T-cell (primary cell): Measurements from ENCODE around the gene NECAB2. TPM values are rescaled to one million over a fixed set of nuclear protein-coding genes. Genes with fewer than 3 reads are reported as not detected.

ENCODE experiments used
- ATAC-seq, 4 experiments: fragments of 200-7000 bp in 3 of 4; fragments of 150-1000 bp in 1 of 4; cut with Tn5 transposase; replicated peaks in 1 of 4; 1 replicate in 3 of 4; 2 replicates in 1 of 4; pipeline ENCODE4 v1.10.0; 2021; ENCODE audit warnings: moderate library complexity in 3 of 4, mild to moderate bottlenecking in 2 of 4, moderate number of reproducible peaks in 1 of 4
- CTCF ChIA-PET, 2 donors: fragments of 300-600 bp; sonication (Branson Sonifier 250); formaldehyde crosslinking; loops; one replicate each; lab custom pipeline; 2022; ENCODE audit warnings: antibody characterized with exemption in 2 of 2; lab: Charles Lee
- POLR2A ChIA-PET, 2 donors: fragments of 300-600 bp; sonication (Branson Sonifier 250); formaldehyde crosslinking; loops; one replicate each; lab custom pipeline; 2022; ENCODE audit warnings: antibody characterized with exemption in 2 of 2; lab: Charles Lee
- DNase-seq, 35 experiments: peaks; one replicate each; pipeline versions ENCODE4 v3.0.0 to v3.0.0-alpha.2; 2013 to 2023
- H3K27ac ChIP-seq: one replicate; pipeline ENCODE4 v1.5.1; 2013; ENCODE audit warnings: low read length
- H3K27me3 ChIP-seq, 2 experiments: replicated peaks in 1 of 2; 1 replicate in 1 of 2; 2 replicates in 1 of 2; pipeline versions ENCODE4 v1.6.1 to v1.7.0; 2013; ENCODE audit warnings: low read length in 1 of 2, mixed read lengths in 1 of 2; ENCODE audit not compliant: control insufficient read depth in 2 of 2, insufficient read depth in 2 of 2; ENCODE audit errors: extremely low read depth in 1 of 2
- H3K36me3 ChIP-seq, 2 donors: 1 replicate in 1 of 2; 2 replicates in 1 of 2; pipeline versions ENCODE4 v1.6.1 to v1.7.0; 2013; ENCODE audit warnings: low read length in 1 of 2; ENCODE audit not compliant: control insufficient read depth in 2 of 2, insufficient read depth in 1 of 2; ENCODE audit errors: extremely low read depth in 1 of 2
- H3K4me1 ChIP-seq, 2 experiments: 1 replicate in 1 of 2; 2 replicates in 1 of 2; pipeline versions ENCODE4 v1.6.1 to v1.7.0; 2013; ENCODE audit warnings: low read length in 2 of 2, mixed read lengths in 1 of 2; ENCODE audit not compliant: insufficient read depth in 2 of 2, control insufficient read depth in 1 of 2; ENCODE audit errors: extremely low read depth in 1 of 2
- H3K4me3 ChIP-seq, 2 donors: 1 replicate in 1 of 2; 2 replicates in 1 of 2; pipeline versions ENCODE4 v1.5.1 to v1.7.0; 2013; ENCODE audit warnings: mild to moderate bottlenecking in 2 of 2, low read length in 1 of 2, moderate library complexity in 1 of 2; ENCODE audit not compliant: control insufficient read depth in 1 of 2; ENCODE audit errors: extremely low read depth in 1 of 2
- H3K9me3 ChIP-seq: 2 replicates; pipeline ENCODE4 v1.7.0; 2013
- H3K27ac Mint-ChIP-seq, 2 donors: one replicate each; pipeline ENCODE4 v1.8.0; 2020 to 2021; ENCODE audit warnings: mild to moderate bottlenecking in 2 of 2, mixed read lengths in 2 of 2
- H3K27me3 Mint-ChIP-seq, 2 donors: one replicate each; pipeline ENCODE4 v1.8.0; 2021 to 2022; ENCODE audit warnings: mixed read lengths in 2 of 2
- H3K36me3 Mint-ChIP-seq: one replicate; pipeline ENCODE4 v1.8.0; 2021; ENCODE audit warnings: mixed read lengths
- H3K4me1 Mint-ChIP-seq, 3 donors: one replicate each; pipeline ENCODE4 v1.8.0; 2020 to 2022; ENCODE audit warnings: mixed read lengths in 3 of 3, mild to moderate bottlenecking in 1 of 3
- H3K4me3 Mint-ChIP-seq, 3 donors: one replicate each; pipeline ENCODE4 v1.8.0; 2020 to 2022; ENCODE audit warnings: mild to moderate bottlenecking in 3 of 3, mixed read lengths in 3 of 3, moderate library complexity in 3 of 3
- H3K9me3 Mint-ChIP-seq, 3 donors: one replicate each; pipeline ENCODE4 v1.8.0; 2020 to 2022; ENCODE audit warnings: mixed read lengths in 3 of 3
- WGBS: methylation state at CpG from one replicate; pipeline ENCODE4 v1.1.5; 2013; ENCODE audit warnings: missing lambda C conversion rate; ENCODE audit not compliant: insufficient coverage; 5-methylcytosine and 5-hydroxymethylcytosine counted together
- total RNA-seq, 35 experiments: library from RNA in 6 of 35; stranded (reverse) in 6 of 35; fragments of 120-200 nt in 1 of 35; gene quantifications; one replicate each; pipeline versions ENCODE4 v1.2.1 to v1.2.4 and lab custom pipeline; 2013 to 2026

The NECAB2 gene
- total RNA-seq, 5 donors from 2014 or later (not counting 1 experiment from before 2014, with no cell fraction given): not detected

DNA sequence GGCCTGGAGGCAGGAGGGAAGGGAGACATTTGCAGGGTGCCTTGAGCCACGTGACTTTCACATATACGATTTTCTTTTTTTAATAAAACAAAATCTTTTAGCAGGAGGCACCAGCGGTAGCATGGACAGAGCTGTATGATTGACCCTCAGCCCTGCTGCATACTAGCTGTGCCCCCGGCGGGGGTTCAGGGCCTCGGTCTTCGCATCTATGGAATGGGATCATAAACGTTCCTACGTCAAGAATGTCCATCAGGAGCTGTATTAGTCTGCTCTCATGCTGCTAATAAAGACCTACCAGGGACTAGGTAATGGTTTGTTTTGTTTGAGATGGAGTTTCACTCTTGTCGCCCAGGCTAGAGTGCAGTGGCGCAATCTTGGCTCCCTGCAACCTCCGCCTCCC is 47.4 kb downstream of the NECAB2 start:
- ATAC-seq: no peak
- peaks cover 0 to 7% of the 10 kb centered on the region in 2 experiments for H3K4me1 ChIP-seq
- Mint-ChIP-seq H3K27me3 (peaks cover 2 to 6% of the 10 kb centered on the region in 2 donors), H3K36me3 (no peaks in the 10 kb centered on the region), H3K4me3 (no peak overlapping the region), H3K4me1 (peaks cover 9 to 11% (median 10%) of the 10 kb centered on the region in 3 donors), H3K9me3 (peaks cover 0 to 5% (median 4%) of the 10 kb centered on the region in 3 donors), H3K27ac (no peak overlapping the region)
- no peaks in the 10 kb centered on the region for H3K36me3 ChIP-seq
- WGBS: 92% methylated on average over 8 of the region's 12 CpGs
- H3K27me3 ChIP-seq: peaks cover 0 to 22% of the 10 kb centered on the region in 2 experiments
- CTCF ChIA-PET: no interaction called here
- no peak overlapping the region for H3K27ac ChIP-seq
- H3K4me3 ChIP-seq: no peak overlapping the region
- POLR2A ChIA-PET: no interaction called here
- H3K9me3 ChIP-seq: no peaks in the 10 kb centered on the region
- DNase-seq: no peak

- Mint-ChIP-seq H3K4me1 (peaks cover 9 to 11% (median 10%) of the 10 kb centered on the region in 3 donors), H3K36me3 (peaks cover 2% of the 10 kb centered on the region), H3K27me3 (peaks cover 2 to 8% of the 10 kb centered on the region in 2 donors), H3K27ac (no peak overlapping the region), H3K9me3 (peaks cover 2 to 13% (median 9%) of the 10 kb centered on the region in 3 donors), H3K4me3 (no peak overlapping the region)
- Histone ChIP-seq H3K27me3 (peaks cover 0 to 24% of the 10 kb centered on the region in 2 experiments), H3K4me1 (peaks cover 0 to 7% of the 10 kb centered on the region in 2 experiments), H3K4me3 (no peak overlapping the region), H3K36me3 (no peaks in the 10 kb centered on the region), H3K9me3 (no peaks in the 10 kb centered on the region), H3K27ac (no peak overlapping the region)
- ATAC-seq (no peak), DNase-seq (no peak)
- WGBS: 89% methylated on average over 9 of the region's 12 CpGs
- ChIA-PET CTCF (no interaction called here), POLR2A (no interaction called here)
Observed at GRCh38 chr16:84016477-84016876, 48.4 kb downstream of the NECAB2 start.

DNA sequence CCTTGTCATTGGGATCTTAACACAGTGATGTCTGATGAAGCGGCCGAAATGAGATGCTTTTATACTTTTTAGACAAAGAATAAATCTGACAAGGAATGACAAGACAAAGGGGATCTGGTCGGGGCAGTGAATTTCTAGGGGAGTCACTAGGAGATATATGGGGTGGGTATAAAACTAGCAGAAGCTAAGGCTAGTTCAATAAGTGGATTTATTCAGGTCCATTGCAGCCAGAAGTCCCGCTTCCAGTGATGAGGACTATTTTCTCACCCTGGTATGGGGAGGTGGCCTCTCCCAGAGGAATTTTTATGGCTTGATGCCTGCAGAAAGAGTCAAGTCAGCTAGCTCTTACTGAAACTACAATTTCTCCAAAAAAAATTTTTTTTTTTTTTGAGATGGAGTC is 50.7 kb downstream of the NECAB2 start:
- no peaks in the 10 kb centered on the region for H3K9me3 ChIP-seq
- Mint-ChIP-seq H3K4me1 (peaks cover 9 to 11% (median 10%) of the 10 kb centered on the region in 3 donors), H3K36me3 (peaks cover 4% of the 10 kb centered on the region), H3K27me3 (peaks cover 9 to 13% of the 10 kb centered on the region in 2 donors), H3K27ac (no peak overlapping the region), H3K4me3 (no peak overlapping the region), H3K9me3 (peaks cover 6 to 17% (median 10%) of the 10 kb centered on the region in 3 donors)
- no peaks in the 10 kb centered on the region for H3K36me3 ChIP-seq
- ChIA-PET CTCF (no interaction called here), POLR2A (no interaction called here)
- H3K4me3 ChIP-seq: no peak overlapping the region
- DNase-seq (no peak), ATAC-seq (no peak)
- WGBS: 80% methylated on average over 2 of the region's 4 CpGs
- no peak overlapping the region for H3K27ac ChIP-seq
- peaks cover 0 to 20% of the 10 kb centered on the region in 2 experiments for H3K27me3 ChIP-seq
- H3K4me1 ChIP-seq: peaks cover 0 to 7% of the 10 kb centered on the region in 2 experiments

DNA sequence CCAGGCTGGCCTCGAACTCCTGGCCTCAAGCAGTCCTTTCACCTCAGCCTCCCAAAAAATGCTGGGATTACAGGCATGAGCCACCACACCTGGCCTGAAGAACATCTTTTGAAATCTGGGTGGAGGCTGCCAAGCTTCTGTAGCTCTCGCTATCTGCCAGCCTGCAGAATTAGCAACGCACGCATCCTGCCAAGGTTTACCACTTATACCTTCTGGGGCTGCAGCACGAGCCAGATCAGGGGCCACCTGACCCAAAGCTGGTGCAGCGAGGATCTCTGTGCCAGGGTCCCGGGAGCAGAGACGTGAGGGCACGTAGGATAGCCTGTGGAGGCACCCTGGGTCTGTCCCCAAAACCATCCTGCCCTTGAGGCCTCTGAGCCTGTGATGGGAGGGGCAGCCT is 52.3 kb downstream of the NECAB2 start:
- POLR2A ChIA-PET: no interaction called here
- H3K4me3 Mint-ChIP-seq: no peak overlapping the region

DNA sequence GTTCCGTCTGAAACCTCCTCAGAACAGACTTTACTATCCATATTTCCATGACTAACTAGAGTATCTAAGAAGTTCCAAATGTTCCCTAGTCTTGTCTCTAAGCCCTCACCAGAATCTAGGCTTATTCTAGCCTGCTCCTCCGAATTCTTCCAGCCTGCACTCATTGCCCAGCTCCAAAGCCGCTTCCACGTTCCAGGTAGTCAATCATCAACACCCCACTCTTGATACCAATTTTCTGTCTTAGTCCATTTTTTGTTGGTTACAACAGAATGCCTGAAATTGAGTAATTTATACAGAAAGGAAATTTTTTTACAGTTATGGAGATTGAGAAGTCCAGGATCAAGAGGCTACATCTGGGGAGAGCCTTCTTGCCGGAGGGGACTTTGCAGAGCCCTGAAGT is 53.4 kb downstream of the NECAB2 start:
- H3K27ac Mint-ChIP-seq: no peak overlapping the region
- Histone ChIP-seq H3K27me3 (peaks cover 0 to 28% of the 10 kb centered on the region in 2 experiments), H3K36me3 (no peaks in the 10 kb centered on the region), H3K9me3 (no peaks in the 10 kb centered on the region), H3K27ac (no peak overlapping the region), H3K4me3 (no peak overlapping the region), H3K4me1 (no peaks in the 10 kb centered on the region)
- ChIA-PET POLR2A (no interaction called here), CTCF (no interaction called here)
- 54% methylated on average over 2 of the region's 5 CpGs for WGBS
- H3K27me3 Mint-ChIP-seq: peaks cover 13 to 14% of the 10 kb centered on the region in 2 donors
- H3K9me3 Mint-ChIP-seq: peaks cover 6 to 17% (median 10%) of the 10 kb centered on the region in 3 donors
- H3K4me1 Mint-ChIP-seq: no peaks in the 10 kb centered on the region
- ATAC-seq (no peak), DNase-seq (no peak)
- no peak overlapping the region for H3K4me3 Mint-ChIP-seq
- H3K36me3 Mint-ChIP-seq: peaks cover 4% of the 10 kb centered on the region

More for the DNA sequence above, 52.3 kb downstream of the NECAB2 start:
- Histone ChIP-seq H3K27me3 (peaks cover 0 to 21% of the 10 kb centered on the region in 2 experiments), H3K9me3 (no peaks in the 10 kb centered on the region), H3K4me1 (no peaks in the 10 kb centered on the region), H3K4me3 (no peak overlapping the region), H3K27ac (no peak overlapping the region), H3K36me3 (no peaks in the 10 kb centered on the region)
- CTCF ChIA-PET: no interaction called here
- no peak for DNase-seq
- ATAC-seq: no peak
- Mint-ChIP-seq H3K36me3 (peaks cover 4% of the 10 kb centered on the region), H3K27ac (no peak overlapping the region), H3K9me3 (peaks cover 6 to 17% (median 10%) of the 10 kb centered on the region in 3 donors), H3K4me1 (no peaks in the 10 kb centered on the region), H3K27me3 (peaks cover 9 to 13% of the 10 kb centered on the region in 2 donors)
- WGBS: 87% methylated on average over 8 of the region's 9 CpGs

DNA sequence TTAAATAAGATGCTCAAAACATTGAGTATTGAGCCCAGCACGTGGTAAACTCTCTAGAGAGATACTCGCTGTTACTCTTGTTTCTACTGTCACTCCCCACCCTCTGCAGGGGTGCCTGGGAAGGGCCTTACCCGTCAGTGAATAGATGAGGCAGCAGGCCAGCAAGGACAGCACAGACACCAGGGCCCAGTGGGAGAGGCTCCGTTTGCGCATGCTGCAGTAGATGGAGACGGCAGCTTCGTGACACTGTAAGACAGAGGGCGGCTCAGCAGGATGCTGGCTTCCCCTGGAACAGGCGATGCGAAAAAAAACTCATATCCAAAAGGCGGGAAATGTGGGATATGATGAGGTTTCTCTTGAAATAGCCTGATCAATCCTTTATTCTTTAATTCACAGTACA is 54.6 kb downstream of the NECAB2 start:
- 74% methylated on average over 5 of the region's 11 CpGs for WGBS
- Histone ChIP-seq H3K4me3 (no peak overlapping the region), H3K27me3 (peaks cover 0 to 36% of the 10 kb centered on the region in 2 experiments), H3K27ac (no peak overlapping the region), H3K9me3 (no peaks in the 10 kb centered on the region), H3K4me1 (no peaks in the 10 kb centered on the region), H3K36me3 (no peaks in the 10 kb centered on the region)
- no peak overlapping the region for H3K4me3 Mint-ChIP-seq
- peaks cover 4% of the 10 kb centered on the region for H3K36me3 Mint-ChIP-seq
- ATAC-seq (no peak), DNase-seq (no peak)
- no peaks in the 10 kb centered on the region for H3K4me1 Mint-ChIP-seq
- H3K9me3 Mint-ChIP-seq: peaks cover 6 to 17% (median 10%) of the 10 kb centered on the region in 3 donors
- CTCF ChIA-PET: no interaction called here
- H3K27me3 Mint-ChIP-seq: peaks cover 17 to 20% of the 10 kb centered on the region in 2 donors
- POLR2A ChIA-PET: no interaction called here
- H3K27ac Mint-ChIP-seq: no peak overlapping the region
